NCI-H2227 (cell line): Measurements from ENCODE around the gene RBM10.
"Not testable (repeated sequence)": the region's sequence is repeated elsewhere in the genome, so short reads cannot be mapped to it uniquely, and the experiment has no call there.

ENCODE experiments used
- DNase-seq: peaks from one replicate; lab custom pipeline; 2025; ENCODE audit not compliant: unreplicated experiment; lab: John Stamatoyannopoulos, UW

Gene RBM10, protein sequence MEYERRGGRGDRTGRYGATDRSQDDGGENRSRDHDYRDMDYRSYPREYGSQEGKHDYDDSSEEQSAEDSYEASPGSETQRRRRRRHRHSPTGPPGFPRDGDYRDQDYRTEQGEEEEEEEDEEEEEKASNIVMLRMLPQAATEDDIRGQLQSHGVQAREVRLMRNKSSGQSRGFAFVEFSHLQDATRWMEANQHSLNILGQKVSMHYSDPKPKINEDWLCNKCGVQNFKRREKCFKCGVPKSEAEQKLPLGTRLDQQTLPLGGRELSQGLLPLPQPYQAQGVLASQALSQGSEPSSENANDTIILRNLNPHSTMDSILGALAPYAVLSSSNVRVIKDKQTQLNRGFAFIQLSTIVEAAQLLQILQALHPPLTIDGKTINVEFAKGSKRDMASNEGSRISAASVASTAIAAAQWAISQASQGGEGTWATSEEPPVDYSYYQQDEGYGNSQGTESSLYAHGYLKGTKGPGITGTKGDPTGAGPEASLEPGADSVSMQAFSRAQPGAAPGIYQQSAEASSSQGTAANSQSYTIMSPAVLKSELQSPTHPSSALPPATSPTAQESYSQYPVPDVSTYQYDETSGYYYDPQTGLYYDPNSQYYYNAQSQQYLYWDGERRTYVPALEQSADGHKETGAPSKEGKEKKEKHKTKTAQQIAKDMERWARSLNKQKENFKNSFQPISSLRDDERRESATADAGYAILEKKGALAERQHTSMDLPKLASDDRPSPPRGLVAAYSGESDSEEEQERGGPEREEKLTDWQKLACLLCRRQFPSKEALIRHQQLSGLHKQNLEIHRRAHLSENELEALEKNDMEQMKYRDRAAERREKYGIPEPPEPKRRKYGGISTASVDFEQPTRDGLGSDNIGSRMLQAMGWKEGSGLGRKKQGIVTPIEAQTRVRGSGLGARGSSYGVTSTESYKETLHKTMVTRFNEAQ

GRCh38 chrX:47144626-47145394 lies at the start of gene RBM10, which contains the start of gene NDUFB11:
RBM10 (plus strand) TSS chrX:47145221; CDS start chrX:47147482, 2,261 bp downstream.
NDUFB11 (minus strand) TSS chrX:47144702; CDS start chrX:47144679, 23 bp downstream.
- DNase-seq: peak; percentile 98

DNA sequence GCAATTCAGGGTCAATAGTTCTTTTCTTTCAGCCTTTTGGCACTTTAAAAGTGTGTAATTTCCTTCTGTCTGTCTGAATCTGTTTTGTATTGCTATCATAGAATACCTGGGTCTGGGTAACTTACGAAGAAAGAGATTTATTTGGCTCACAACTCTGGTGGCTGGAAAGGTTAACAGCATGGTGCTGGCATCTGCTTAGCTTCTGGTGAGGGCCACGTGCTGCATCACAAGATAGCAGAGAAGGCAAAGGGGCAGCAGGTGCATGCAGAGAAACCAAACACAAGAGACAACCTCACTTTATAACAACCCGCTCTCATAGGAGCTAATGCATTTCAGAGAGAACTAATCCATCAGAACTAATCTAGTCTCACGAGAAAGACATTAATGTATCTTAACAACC lies 48.0 kb upstream of the RBM10 start:
- peak; percentile 52 for DNase-seq

DNA sequence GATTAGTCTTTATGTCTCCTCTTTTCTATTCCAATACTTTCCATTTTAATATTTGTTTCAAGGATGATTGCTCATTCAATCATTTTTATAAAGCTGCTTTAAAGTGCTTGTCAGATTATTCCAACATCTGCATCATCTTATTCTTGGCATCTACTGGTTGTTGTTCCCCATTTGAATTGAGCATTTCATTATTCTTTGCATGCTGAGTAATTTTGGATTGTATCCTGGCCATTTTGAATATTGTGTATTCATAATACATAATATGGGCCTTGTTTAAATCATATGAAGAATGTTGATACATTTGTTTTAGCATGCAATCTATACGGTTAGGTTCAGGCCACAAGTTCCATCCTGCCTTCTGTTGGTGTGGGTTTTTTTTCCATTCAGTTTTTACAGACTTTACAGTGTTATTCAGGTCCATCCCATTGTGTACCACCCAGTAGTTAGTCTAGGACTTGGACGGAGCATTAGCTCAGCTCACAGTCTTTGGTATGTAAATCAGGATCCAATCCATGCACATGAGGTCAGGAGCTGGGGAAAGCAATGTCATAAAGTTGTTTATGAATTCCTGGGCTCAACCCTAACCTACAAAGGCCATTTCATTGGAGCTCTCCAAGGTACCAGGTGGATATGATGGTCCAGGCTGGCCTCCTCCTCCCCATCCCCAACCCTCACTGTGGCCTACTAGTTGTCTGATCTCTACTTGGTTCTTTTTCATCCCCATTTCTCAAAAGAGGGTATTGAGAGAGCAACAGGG lies 46.5 kb upstream of the RBM10 start:
- no peak for DNase-seq

DNA sequence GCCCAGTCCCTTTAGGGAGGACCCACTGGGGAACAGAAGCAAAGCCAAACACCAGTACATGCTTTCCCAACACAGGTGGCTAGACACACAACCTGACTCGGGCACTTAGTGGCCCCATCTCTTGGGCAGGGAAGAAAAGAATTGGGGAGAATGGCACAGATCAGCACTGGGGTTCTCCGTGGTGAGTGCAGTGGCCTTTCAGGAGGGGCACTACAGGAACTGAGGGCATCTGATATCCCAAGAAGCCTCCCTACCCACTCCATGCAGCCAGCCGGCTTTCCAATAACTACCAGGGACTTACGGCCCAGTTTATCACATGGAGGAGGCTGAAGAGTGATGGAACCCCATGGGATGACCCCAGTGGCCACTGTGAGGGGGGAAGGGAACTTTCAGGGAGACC lies 43.8 kb upstream of the RBM10 start:
- DNase-seq: no peak

GRCh38 chrX:47110936-47111615 lies 33.9 kb upstream of the RBM10 start:
- DNase-seq: not testable (repeated sequence)

GRCh38 chrX:47112316-47112954 lies 32.6 kb upstream of the RBM10 start:
- no peak for DNase-seq

DNA sequence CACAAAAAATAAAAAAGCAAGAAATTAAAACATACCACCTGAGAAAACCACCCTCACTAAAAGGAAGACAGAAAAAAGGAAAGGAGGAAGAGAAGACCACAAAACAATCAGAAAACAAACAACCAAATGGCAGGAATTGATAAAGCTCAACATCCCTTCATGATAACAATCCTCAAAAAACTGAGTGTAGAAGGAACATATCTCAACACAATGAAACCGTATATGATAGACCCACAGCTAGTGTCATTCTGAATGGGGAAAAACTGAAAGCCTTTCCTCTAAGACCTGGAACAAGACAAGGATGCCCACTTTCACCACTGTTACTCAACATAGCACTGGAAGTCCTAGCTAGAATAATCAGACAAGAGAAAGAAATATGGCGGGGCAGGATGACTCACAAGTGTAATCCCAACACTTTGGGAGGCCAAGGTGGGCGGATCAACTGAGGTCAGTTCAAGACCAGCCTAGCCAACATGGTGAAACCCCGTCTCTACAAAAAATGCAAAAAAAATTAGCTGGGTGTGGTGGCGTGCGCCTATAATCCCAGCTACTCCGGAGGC lies 28.4 kb upstream of the RBM10 start:
- not testable (repeated sequence) for DNase-seq

- DNase-seq: not testable (repeated sequence)
These were observed 20.6 kb upstream of the RBM10 start for GRCh38 chrX:47124466-47124865.

- peak; percentile 98 for DNase-seq
These were observed 15.7 kb upstream of the RBM10 start for GRCh38 chrX:47129157-47129898.

DNA sequence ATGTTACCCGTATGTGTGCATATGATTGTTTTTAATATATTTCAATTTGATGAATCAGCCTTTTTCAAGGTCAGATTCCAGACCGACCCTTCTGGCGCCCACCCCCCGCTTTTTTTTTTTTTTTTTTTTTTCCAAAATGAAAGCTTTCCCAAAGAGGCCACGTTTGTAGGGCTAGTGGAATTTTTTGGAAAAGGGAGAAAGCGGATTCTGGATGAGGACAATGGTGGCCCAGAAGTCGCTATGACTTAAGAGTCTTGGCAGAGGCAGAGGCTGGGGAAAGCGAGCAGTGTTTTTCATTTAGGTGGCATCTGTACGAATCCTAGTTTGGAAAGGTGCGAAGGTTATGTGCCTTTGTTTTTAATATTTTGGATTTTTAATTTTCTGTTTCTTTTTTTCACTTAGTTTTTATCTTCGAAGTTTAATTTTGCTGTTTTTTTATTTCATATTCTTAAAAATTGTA lies 15.1 kb upstream of the RBM10 start:
- no peak for DNase-seq

DNA sequence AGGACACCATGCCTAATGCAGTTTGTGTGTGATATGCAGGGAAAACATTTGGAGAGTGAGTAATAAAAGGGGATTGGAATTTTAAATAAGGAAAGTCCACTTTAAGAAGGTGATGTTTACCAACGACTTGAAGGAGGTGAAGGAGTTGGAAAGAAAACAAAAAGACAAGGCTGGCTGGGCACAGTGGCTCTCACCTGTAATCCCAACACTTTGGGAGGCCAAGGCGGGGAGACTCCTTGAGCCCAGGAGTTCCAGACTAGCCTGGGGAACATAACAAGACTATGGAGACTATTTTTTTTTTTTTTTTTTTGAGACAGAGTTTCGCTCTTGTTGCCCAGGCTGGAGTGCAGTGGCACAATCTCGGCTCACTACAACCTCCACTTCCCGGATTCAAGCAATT lies 11.5 kb upstream of the RBM10 start:
- no peak for DNase-seq

DNA sequence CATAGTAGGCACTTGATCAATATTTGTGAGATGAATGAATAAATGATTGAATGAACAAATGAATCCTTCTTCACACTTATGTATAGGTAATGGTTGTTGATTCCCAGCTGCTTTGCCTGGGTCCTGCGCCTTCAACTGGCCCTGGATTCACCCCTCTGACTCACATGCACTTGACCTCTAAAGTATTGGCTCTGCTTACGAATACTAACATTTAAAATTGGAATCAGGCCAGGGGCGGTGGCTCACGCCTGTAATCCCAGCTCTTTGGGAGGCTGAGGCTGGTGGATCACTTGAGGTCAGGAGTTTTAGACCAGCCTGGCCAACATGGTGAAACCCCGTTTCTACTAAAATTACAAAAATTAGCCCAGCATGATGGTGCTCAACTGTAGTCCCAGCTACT lies 9.4 kb upstream of the RBM10 start:
- not testable (repeated sequence) for DNase-seq

- DNase-seq: no peak
These were observed 6.8 kb upstream of the RBM10 start for GRCh38 chrX:47138171-47138570.

GRCh38 chrX:47143894-47144625 lies 961 bp upstream of the RBM10 start:
- peak; percentile 76 for DNase-seq

GRCh38 chrX:47145395-47146120 lies 537 bp downstream of the RBM10 start:
- DNase-seq: peak; percentile 89

DNA sequence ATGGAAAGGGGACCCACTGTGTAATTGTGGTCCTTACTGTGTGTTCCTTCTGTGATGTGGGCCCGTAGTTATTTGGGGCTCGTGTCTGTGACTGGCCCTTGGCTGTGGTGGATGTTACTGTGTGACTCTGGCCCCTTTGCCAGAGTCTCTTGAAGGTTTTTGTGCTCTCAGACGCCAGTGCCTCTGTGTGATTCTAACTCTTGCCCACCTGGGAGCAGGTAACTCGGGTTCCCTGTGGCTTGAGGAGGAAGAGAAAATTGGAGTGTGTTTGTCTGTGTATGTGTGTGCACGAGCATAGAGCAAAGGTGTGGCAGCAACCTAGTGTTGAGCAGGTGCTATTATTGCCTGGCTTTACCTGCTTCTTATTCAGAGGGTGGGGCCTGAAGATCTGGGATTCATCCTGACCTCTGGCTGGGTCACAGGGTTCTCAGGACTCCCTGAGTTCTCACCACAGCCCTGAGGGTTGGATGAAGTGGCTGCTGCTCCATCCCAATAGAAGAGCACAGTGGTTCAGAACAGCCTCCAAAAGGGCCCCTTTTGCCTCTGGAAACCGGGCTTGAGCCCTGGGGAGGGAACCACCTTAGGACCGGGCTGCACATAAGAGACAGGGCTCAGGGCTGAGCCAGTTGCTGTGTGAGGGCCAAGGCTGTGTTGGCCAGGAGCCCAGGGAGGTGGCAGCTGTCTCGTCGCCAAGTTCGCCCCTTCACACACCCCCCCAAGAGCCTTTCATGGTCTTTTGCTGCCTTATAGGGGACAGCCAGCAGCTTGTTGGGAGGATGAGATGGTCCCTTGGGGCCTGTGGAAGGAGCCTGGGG lies 1.3 kb downstream of the RBM10 start:
- DNase-seq: no peak
